Vagina (tissue), 2 donors: ENCODE measurements around the gene ADGRV1.

Experiments
- POLR2A ChIP-seq, 2 donors: fragments of 450-650 bp; IDR thresholded peaks; one replicate each; pipeline ENCODE4 v1.6.1; 2017; ENCODE audit warnings: antibody characterized with exemption in 2 of 2, mild to moderate bottlenecking in 2 of 2, moderate library complexity in 2 of 2
- TF ChIP-seq, protein P1 (sequence below), 3 experiments: fragments of 450-650 bp in 2 of 3; fragments of 200-600 bp in 1 of 3; sonication (generic) in 1 of 3; IDR thresholded peaks; one replicate each; pipeline ENCODE4 v1.5.1; 2017 to 2019; ENCODE audit warnings: antibody characterized with exemption in 3 of 3, mild to moderate bottlenecking in 2 of 3, moderate library complexity in 2 of 3

DNA sequence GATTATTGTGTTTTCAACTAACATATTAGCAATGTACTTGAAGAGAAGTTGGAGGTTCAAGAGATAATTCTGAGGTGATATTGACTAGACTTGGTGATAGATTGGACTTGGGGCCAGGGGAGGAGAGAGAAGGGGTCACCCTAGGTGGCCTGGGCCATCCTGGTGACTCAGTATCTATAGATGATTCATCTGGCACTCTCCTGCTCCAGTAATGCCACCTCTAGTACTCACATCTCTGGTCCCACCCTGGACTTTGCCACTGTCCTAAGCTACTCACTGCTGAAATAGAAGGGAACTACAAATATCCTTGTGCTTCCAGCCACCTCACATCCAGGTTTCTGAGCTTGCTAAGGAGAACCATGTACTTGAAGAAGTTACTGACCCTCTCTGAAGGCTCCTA, 574.6 kb downstream of the ADGRV1 start:
- TF ChIP-seq, protein P1, sequence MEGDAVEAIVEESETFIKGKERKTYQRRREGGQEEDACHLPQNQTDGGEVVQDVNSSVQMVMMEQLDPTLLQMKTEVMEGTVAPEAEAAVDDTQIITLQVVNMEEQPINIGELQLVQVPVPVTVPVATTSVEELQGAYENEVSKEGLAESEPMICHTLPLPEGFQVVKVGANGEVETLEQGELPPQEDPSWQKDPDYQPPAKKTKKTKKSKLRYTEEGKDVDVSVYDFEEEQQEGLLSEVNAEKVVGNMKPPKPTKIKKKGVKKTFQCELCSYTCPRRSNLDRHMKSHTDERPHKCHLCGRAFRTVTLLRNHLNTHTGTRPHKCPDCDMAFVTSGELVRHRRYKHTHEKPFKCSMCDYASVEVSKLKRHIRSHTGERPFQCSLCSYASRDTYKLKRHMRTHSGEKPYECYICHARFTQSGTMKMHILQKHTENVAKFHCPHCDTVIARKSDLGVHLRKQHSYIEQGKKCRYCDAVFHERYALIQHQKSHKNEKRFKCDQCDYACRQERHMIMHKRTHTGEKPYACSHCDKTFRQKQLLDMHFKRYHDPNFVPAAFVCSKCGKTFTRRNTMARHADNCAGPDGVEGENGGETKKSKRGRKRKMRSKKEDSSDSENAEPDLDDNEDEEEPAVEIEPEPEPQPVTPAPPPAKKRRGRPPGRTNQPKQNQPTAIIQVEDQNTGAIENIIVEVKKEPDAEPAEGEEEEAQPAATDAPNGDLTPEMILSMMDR (IDR thresholded peaks at IDR 0.05) = no peak
- no peak for TF ChIP-seq POLR2A (IDR thresholded peaks at IDR 0.05)
